ENCODE data around the gene ZSWIM1.

Gene ZSWIM1

GRCh38 chr20:45835825-45836224, 45.2 kb upstream of the ZSWIM1 start:
- DNase-seq (ENCODE audit: low read depth), result peak; percentile 53
- H3K4me3 ChIP-seq (ENCODE audit: control insufficient read depth, low read depth, low read length), result peak overlapping the region; percentile 73
- TF ChIP-seq CTCF (IDR thresholded peaks at IDR 0.05; ENCODE audit: control insufficient read depth, insufficient read depth, low read depth, low read length, missing control alignments), result no peak

GRCh38 chr20:45836841-45837240, 44.2 kb upstream of the ZSWIM1 start:
- TF ChIP-seq CTCF (IDR thresholded peaks at IDR 0.05; ENCODE audit: control insufficient read depth, insufficient read depth, low read depth, low read length, missing control alignments), result no peak
- H3K4me3 ChIP-seq (ENCODE audit: control insufficient read depth, low read depth, low read length), result no peak overlapping the region
- no peak for DNase-seq (ENCODE audit: low read depth)

- DNase-seq (ENCODE audit: low read depth), result no peak
- H3K4me3 ChIP-seq (ENCODE audit: control insufficient read depth, low read depth, low read length), result no peak overlapping the region
- no peak for TF ChIP-seq CTCF (IDR thresholded peaks at IDR 0.05; ENCODE audit: control insufficient read depth, insufficient read depth, low read depth, low read length, missing control alignments)
Measured at GRCh38 chr20:45840700-45841198, 40.3 kb upstream of the ZSWIM1 start.

GRCh38 chr20:45841407-45842129, 39.5 kb upstream of the ZSWIM1 start:
- no peak for TF ChIP-seq CTCF (IDR thresholded peaks at IDR 0.05; ENCODE audit: control insufficient read depth, insufficient read depth, low read depth, low read length, missing control alignments)

GRCh38 chr20:45842169-45842812, 38.7 kb upstream of the ZSWIM1 start:
- no peak for TF ChIP-seq CTCF (IDR thresholded peaks at IDR 0.05; ENCODE audit: control insufficient read depth, insufficient read depth, low read depth, low read length, missing control alignments)
- peak; percentile 55 for DNase-seq (ENCODE audit: low read depth)
- H3K4me3 ChIP-seq (ENCODE audit: control insufficient read depth, low read depth, low read length), result no peak overlapping the region

More at GRCh38 chr20:45841407-45842129, 39.5 kb upstream of the ZSWIM1 start:
- H3K4me3 ChIP-seq (ENCODE audit: control insufficient read depth, low read depth, low read length), result no peak overlapping the region
- DNase-seq (ENCODE audit: low read depth), result no peak

- no peak for TF ChIP-seq CTCF (IDR thresholded peaks at IDR 0.05; ENCODE audit: control insufficient read depth, insufficient read depth, low read depth, low read length, missing control alignments)
- no peak overlapping the region for H3K4me3 ChIP-seq (ENCODE audit: control insufficient read depth, low read depth, low read length)
- no peak for DNase-seq (ENCODE audit: low read depth)
Measured at GRCh38 chr20:45843506-45843905, 37.5 kb upstream of the ZSWIM1 start.
